HTR-8/SVneo (cell line): ENCODE results near the gene RPS6KB2.

Experiments
- DNase-seq: peaks from one replicate; pipeline ENCODE4 v3.0.0; 2011; ENCODE audit warnings: low spot score, mixed read lengths; ENCODE audit not compliant: insufficient read length
- FAIRE-seq: peaks from 2 replicates; lab custom pipeline; 2011; peaks lifted over from hg19 to GRCh38; lab: Jason Lieb, UNC

Gene RPS6KB2

GRCh38 chr11:67409261-67409666, 19.0 kb upstream of the RPS6KB2 start:
- DNase-seq = no peak

GRCh38 chr11:67409781-67410368, 18.4 kb upstream of the RPS6KB2 start:
- peak; percentile 20 for FAIRE-seq
- no peak for DNase-seq

More at GRCh38 chr11:67409261-67409666, 19.0 kb upstream of the RPS6KB2 start:
- peak; percentile 42 for FAIRE-seq

- FAIRE-seq (no peak), DNase-seq (no peak)
Observed at GRCh38 chr11:67410369-67410831, 17.9 kb upstream of the RPS6KB2 start.

GRCh38 chr11:67410984-67411784, 17.1 kb upstream of the RPS6KB2 start:
- DNase-seq (no peak), FAIRE-seq (no peak)

GRCh38 chr11:67411785-67412152, 16.5 kb upstream of the RPS6KB2 start:
- no peak for DNase-seq
- peak; percentile 77 for FAIRE-seq

GRCh38 chr11:67412495-67413179, 15.7 kb upstream of the RPS6KB2 start:
- DNase-seq = no peak
- FAIRE-seq = peak; percentile 71

GRCh38 chr11:67413266-67413849, 14.9 kb upstream of the RPS6KB2 start:
- DNase-seq (no peak), FAIRE-seq (peak; percentile 55)

- peak; percentile 42 for FAIRE-seq
- DNase-seq = no peak
Observed at GRCh38 chr11:67415501-67416304, 12.6 kb upstream of the RPS6KB2 start, which contains the start of gene CARNS1. CARNS1 (plus strand) TSS chr11:67415678; CDS start chr11:67416200, 522 bp downstream.

GRCh38 chr11:67416416-67417335, 11.6 kb upstream of the RPS6KB2 start:
- DNase-seq (no peak), FAIRE-seq (peak; percentile 58)

GRCh38 chr11:67417425-67417824, 10.9 kb upstream of the RPS6KB2 start:
- FAIRE-seq (no peak), DNase-seq (no peak)

GRCh38 chr11:67418476-67419281, 9.6 kb upstream of the RPS6KB2 start:
- DNase-seq (no peak), FAIRE-seq (peak; percentile 66)

GRCh38 chr11:67419325-67420049, 8.8 kb upstream of the RPS6KB2 start:
- FAIRE-seq (peak; percentile 77), DNase-seq (no peak)

GRCh38 chr11:67420147-67420645, 8.1 kb upstream of the RPS6KB2 start:
- FAIRE-seq = no peak
- DNase-seq = no peak

GRCh38 chr11:67420646-67421429, 7.5 kb upstream of the RPS6KB2 start:
- peak; percentile 99 for DNase-seq
- peak; percentile 99 for FAIRE-seq

- FAIRE-seq (no peak), DNase-seq (no peak)
Observed at GRCh38 chr11:67421430-67422031, 6.8 kb upstream of the RPS6KB2 start.

GRCh38 chr11:67422891-67423290, 5.4 kb upstream of the RPS6KB2 start:
- DNase-seq (no peak), FAIRE-seq (peak; percentile 77)
